SK-N-SH treated with all-trans-retinoic acid at 6 μM for 48 hours (cell line): ENCODE measurements around the gene ADGRB2.

ENCODE experiments used
- ARNTL ChIP-seq: fragments of 450-650 bp; formaldehyde crosslinking; IDR thresholded peaks from 2 replicates; pipeline ENCODE4 v1.5.0; 2020; ENCODE audit warnings: low read depth, mild to moderate bottlenecking, moderate library complexity, borderline replicate concordance
- BACH2 ChIP-seq: fragments of 250-450 bp; sonication (Bioruptor Pico); IDR thresholded peaks from 2 replicates; pipeline ENCODE4 v1.9.0; 2021; ENCODE audit warnings: mild to moderate bottlenecking, borderline replicate concordance
- CSDC2 ChIP-seq: fragments of 250-450 bp; sonication (Bioruptor Pico); IDR thresholded peaks from 2 replicates; pipeline ENCODE4 v1.5.0; 2020; ENCODE audit warnings: mild to moderate bottlenecking, moderate library complexity
- GLIS3 ChIP-seq: fragments of 250-450 bp; sonication (Bioruptor Pico); IDR thresholded peaks from 2 replicates; pipeline ENCODE4 v1.5.0; 2020; ENCODE audit warnings: mild to moderate bottlenecking, moderate library complexity
- OSR1 ChIP-seq: fragments of 250-450 bp; sonication (Bioruptor Pico); IDR thresholded peaks from 2 replicates; pipeline ENCODE4 v1.8.0; 2022; ENCODE audit warnings: moderate library complexity, mild to moderate bottlenecking, inconsistent platforms
- PATZ1 ChIP-seq: fragments of 250-450 bp; sonication (Bioruptor Pico); IDR thresholded peaks from 2 replicates; pipeline ENCODE4 v1.8.0; 2020; ENCODE audit warnings: mild to moderate bottlenecking, moderate library complexity, borderline replicate concordance
- PPARA ChIP-seq: fragments of 250-450 bp; sonication (Bioruptor Pico); IDR thresholded peaks from 2 replicates; pipeline ENCODE4 v1.5.0; 2020; ENCODE audit warnings: mild to moderate bottlenecking, borderline replicate concordance
- SNAI2 ChIP-seq: fragments of 250-450 bp; sonication (Bioruptor Pico); IDR thresholded peaks from 2 replicates; pipeline ENCODE4 v1.5.0; 2020; ENCODE audit warnings: mild to moderate bottlenecking, moderate library complexity
- ZFP30 ChIP-seq: fragments of 450-650 bp; formaldehyde crosslinking; IDR thresholded peaks from 2 replicates; pipeline ENCODE4 v1.5.0; 2022; ENCODE audit warnings: mild to moderate bottlenecking, moderate library complexity
- TF ChIP-seq, protein P1 (sequence below): fragments of 250-450 bp; sonication (Bioruptor Pico); IDR thresholded peaks from 2 replicates; pipeline ENCODE4 v1.8.0; 2021; ENCODE audit warnings: low read depth, mild to moderate bottlenecking, moderate library complexity, borderline replicate concordance

DNA sequence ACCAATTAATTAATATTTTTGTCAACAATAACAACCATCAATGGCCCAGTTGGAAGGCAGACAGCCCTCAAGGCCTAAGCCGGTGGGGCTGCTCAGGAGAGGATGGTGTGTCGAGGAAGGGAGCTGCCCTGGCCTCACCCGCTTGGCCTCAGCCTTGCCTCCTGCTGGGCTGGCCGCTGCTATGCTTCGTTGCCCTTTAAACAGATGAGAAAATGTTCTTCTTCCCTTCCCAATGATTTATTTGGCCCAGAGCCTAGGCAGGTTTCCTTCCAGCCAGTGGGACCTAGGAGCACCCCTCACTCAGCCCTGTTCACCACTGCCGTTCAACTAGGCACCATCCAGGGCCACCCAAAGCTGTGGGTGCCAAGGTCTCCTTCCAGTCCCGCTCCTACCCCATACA is 3.1 kb upstream of the ADGRB2 start:
- TF ChIP-seq, protein P1, sequence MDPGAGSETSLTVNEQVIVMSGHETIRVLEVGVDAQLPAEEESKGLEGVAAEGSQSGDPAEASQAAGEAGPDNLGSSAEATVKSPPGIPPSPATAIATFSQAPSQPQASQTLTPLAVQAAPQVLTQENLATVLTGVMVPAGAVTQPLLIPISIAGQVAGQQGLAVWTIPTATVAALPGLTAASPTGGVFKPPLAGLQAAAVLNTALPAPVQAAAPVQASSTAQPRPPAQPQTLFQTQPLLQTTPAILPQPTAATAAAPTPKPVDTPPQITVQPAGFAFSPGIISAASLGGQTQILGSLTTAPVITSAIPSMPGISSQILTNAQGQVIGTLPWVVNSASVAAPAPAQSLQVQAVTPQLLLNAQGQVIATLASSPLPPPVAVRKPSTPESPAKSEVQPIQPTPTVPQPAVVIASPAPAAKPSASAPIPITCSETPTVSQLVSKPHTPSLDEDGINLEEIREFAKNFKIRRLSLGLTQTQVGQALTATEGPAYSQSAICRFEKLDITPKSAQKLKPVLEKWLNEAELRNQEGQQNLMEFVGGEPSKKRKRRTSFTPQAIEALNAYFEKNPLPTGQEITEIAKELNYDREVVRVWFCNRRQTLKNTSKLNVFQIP (CRISPR knock-in tag): no peak
- TF ChIP-seq PATZ1 (CRISPR knock-in tag) (no peak), PPARA (CRISPR knock-in tag) (no peak), BACH2 (CRISPR knock-in tag) (no peak), GLIS3 (CRISPR knock-in tag) (no peak), ZFP30 (CRISPR knock-in tag) (no peak), SNAI2 (CRISPR knock-in tag) (no peak), ARNTL (CRISPR knock-in tag) (no peak), CSDC2 (no peak), OSR1 (CRISPR knock-in tag) (no peak)
